ENCODE results near the gene NLRC3.
A peak's percentile ranks its signal among the peaks of the same experiment; 100 is the strongest.
"Not testable (repeated sequence)": the region's sequence is repeated elsewhere in the genome, so short reads cannot be mapped to it uniquely, and the experiment has no call there.

The NLRC3 gene, protein sequence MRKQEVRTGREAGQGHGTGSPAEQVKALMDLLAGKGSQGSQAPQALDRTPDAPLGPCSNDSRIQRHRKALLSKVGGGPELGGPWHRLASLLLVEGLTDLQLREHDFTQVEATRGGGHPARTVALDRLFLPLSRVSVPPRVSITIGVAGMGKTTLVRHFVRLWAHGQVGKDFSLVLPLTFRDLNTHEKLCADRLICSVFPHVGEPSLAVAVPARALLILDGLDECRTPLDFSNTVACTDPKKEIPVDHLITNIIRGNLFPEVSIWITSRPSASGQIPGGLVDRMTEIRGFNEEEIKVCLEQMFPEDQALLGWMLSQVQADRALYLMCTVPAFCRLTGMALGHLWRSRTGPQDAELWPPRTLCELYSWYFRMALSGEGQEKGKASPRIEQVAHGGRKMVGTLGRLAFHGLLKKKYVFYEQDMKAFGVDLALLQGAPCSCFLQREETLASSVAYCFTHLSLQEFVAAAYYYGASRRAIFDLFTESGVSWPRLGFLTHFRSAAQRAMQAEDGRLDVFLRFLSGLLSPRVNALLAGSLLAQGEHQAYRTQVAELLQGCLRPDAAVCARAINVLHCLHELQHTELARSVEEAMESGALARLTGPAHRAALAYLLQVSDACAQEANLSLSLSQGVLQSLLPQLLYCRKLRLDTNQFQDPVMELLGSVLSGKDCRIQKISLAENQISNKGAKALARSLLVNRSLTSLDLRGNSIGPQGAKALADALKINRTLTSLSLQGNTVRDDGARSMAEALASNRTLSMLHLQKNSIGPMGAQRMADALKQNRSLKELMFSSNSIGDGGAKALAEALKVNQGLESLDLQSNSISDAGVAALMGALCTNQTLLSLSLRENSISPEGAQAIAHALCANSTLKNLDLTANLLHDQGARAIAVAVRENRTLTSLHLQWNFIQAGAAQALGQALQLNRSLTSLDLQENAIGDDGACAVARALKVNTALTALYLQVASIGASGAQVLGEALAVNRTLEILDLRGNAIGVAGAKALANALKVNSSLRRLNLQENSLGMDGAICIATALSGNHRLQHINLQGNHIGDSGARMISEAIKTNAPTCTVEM

DNA sequence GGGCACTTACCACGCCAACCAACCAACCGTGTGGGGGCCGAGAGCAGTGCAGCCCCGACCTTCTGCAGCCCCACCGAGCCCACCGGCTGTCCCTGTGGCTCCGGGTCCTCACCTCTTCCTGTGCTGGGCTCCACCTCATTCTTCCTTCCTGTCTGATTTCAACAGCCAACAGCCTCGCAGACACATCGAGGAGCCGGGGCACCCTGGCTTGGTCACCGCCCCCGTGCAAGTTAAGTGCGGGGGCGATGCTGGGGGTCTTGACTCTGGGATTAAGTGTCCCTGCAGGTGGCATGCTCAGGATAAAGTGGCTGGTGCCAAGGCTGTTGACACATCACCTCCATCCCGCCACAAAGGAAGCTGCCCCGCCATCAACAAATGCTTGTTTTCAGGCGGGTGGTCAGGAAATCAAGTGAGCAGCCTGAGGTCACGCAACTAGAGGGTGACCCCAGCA is at the start of gene NLRC3:
Gene NLRC3, minus strand, starts transcription at position 102 of the 451 bp plus-strand sequence. CDS start 12,367 bp downstream, outside the sequence.
- no peak within 1 kb of the TSS for H3K4me3 ChIP-seq (ENCODE audit: low read depth, low read length)

DNA sequence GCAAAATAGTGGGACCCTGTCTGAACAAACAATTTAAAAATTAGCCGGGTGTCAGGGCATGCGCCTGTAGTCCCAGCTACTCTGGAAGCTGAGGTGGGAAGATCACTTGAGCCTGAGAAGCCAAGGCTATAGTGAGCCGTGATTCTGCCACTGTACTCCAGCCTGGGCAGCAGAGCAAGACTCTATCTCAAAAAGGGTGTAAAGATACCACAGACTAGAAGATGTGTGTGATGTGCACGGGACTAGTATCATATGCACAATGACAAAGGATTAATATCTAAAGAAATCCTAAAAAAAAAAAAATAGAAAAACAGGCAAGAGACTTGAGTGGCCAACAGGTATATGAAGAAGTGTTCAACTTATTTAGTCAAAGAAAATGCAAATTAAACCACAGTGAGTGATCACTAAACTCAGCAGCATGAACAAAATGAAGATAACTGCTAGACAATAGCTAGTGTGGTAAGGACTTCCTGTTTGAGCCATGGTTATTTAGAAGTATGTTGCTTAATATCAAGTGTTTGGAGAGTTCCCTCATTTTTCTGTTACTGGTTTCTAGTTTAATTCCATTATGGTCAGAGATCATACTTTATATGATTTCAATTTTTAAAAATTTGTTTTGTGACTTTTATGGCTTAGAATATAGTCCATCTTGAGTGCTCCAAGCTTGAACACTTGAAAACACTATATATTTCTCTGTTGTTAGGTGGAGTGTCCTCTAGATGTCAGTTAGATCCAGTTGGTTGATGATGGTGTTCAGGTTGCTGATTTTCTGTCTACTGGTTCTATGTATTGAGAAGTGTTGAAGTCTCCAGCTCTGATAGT is 48.9 kb upstream of the NLRC3 start:
- no peak overlapping the region for H3K4me3 ChIP-seq (ENCODE audit: low read depth, low read length)

DNA sequence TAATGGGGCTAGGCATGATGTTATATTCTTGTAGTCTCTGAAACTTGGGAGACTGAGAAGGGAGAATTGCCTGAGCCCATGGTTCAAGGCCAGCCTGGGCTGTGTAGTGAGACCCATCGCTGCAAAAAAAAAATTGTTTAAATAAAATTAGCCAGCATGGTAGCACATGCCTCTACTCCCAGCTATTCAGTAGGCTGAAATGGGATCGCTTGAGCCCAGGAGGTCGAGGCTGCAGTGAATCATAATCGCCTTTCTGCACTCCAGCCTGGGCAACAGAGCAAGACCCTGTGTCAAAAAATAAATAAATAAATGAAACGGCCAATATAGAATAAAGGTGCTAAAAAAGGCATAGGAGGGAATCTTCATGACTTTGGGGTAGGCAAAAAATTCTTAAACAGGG is 48.1 kb upstream of the NLRC3 start:
- no peak overlapping the region for H3K4me3 ChIP-seq (ENCODE audit: low read depth, low read length)

DNA sequence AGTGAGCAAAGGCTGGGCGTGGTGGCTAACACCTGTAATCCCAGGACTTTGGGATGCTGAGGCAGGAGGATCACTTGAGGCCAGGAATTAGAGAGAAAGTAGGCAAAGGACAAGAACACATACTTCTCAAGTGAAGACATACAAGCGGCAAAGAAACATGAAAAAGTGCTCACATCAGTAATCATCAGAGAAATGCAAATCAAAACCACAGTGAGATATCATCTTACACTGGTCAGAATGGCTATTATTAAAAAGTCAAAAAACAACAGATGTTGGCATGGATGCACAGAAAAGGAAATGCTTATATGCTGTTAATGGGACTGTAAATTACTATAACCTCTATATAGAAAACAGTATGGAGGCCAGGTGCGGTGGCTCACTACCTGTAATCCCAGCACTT is 46.4 kb upstream of the NLRC3 start:
- no peak overlapping the region for H3K4me3 ChIP-seq (ENCODE audit: low read depth, low read length)

DNA sequence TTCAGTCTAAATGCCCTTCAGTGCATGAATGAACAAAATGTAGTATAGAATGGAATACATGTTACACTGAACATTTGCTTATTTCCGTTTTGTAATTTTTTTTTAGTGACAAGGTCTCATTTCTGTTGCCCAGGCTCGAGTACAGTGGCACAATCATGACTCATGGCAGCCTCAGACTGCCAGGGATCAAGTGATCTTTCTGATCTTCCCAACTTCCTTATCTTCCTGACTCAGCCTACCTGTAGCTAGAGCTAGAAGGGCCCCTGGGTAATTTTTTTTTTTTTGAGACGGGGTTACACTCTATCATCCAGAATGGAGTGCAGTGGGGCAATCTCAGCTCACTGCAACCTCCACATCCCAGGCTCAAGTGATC is 41.6 kb upstream of the NLRC3 start:
- no peak overlapping the region for H3K4me3 ChIP-seq (ENCODE audit: low read depth, low read length)

DNA sequence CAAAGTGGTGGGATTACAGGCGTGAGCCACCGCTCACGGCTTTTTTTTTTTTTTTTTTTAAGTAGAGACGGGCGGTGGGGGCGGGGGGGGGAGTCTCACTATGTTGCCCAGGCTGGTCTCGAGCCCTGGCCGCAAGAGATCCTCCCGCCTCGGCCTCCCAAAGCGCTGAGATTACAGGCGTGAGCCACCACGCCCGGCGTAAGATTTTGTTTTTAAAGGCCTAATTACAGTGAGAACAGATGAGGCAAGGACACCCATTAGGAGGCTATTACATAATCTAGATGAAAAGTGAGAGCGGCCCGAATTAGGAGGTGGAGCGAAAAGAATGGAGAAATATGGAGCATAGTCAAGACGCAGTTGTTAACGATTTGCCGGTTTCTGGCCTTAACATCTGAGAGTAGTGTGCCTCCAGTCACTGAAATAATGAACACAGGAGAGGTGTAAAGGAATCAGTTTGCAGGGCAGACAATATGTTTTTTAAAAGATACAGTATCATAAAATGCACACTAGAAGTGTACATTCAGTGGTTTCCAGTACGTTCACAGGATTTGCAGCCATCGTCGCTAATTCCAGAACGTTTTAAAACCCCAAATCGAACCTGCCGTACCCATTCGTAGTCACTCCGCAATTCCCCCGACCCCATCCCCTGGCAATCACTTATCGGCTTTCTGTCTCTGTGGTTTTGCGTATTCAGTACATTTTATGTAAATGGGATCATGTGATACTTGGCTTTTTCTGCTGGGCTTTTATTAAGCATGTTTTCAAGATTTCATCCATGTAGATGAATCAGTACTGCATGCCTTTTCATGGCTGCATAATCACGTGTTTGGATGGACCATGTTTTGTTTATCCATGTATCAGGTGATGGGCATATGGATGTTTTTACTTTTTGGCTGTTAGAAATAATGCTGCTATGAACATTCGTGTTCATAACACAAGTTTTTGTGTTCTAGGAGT is 35.6 kb upstream of the NLRC3 start:
- H3K4me3 ChIP-seq (ENCODE audit: low read depth, low read length): peak overlapping the region; percentile 80

DNA sequence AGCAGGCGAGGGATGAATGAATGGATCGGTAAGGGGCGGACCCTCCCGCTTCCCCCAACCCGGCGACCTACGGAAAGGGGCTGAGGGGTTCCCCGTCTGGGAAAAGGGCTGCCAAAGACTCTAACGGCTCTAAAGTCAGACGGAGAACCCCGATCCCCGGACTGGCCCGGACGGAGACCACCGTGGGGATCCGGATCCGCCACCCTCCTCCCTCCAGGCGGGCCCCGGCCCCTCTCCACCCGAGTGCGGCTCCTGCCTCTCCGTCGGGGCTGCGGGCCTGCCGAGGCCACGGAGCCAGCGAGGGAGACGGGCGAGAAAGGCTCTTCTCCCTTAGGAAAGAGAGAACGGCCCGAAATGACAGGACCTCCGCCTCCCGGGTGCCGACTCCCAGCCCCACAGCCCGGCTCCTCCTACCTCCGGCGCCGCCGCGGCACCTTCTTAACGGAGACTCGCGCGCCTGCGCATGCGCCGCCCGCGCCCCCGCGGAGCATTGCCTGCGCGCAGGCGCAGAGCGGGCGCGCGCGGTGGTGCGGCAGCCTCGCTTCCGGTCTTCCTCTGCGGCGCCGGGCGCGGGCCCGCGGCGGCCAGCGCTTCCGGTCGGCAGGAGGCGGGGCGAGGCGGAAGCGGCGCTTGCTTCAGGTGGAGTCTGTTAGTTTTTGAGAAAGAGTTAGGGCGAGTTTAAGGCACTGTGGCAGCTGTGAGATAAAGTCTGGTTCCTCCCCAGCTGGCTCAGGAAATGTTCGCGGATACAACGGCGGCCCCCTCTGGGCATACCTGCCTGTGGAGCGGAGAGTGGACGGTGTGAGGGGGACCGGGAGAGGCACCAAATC is 34.2 kb upstream of the NLRC3 start, which contains the start of gene SLX4:
Gene SLX4, minus strand, starts transcription at position 461 of the 830 bp plus-strand sequence. CDS start 2,642 bp downstream, outside the sequence.
- peak within 1 kb of the TSS; percentile 80 for H3K4me3 ChIP-seq (ENCODE audit: low read depth, low read length)

DNA sequence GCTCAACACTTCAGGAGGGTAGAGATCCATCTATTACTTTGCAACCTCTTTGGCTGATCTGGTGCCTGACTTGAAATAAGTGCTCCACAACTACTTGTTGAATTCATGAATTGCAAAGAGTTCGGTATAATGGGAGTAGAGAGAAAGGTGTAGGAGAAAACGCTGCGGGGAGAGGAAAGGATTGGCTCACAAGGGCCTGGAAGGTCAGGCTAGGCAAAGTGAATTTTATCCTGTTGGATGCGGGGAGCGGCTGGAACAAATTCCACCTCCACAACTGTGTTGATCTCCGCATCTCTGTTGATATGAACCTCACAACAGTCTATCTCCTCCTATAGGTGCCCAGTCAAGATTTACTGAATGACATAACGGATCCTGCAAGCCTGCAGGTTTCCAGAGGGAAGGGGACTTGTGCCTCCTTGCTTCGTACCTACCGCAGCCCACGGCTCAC is 33.5 kb upstream of the NLRC3 start:
- H3K4me3 ChIP-seq (ENCODE audit: low read depth, low read length): peak overlapping the region; percentile 80

DNA sequence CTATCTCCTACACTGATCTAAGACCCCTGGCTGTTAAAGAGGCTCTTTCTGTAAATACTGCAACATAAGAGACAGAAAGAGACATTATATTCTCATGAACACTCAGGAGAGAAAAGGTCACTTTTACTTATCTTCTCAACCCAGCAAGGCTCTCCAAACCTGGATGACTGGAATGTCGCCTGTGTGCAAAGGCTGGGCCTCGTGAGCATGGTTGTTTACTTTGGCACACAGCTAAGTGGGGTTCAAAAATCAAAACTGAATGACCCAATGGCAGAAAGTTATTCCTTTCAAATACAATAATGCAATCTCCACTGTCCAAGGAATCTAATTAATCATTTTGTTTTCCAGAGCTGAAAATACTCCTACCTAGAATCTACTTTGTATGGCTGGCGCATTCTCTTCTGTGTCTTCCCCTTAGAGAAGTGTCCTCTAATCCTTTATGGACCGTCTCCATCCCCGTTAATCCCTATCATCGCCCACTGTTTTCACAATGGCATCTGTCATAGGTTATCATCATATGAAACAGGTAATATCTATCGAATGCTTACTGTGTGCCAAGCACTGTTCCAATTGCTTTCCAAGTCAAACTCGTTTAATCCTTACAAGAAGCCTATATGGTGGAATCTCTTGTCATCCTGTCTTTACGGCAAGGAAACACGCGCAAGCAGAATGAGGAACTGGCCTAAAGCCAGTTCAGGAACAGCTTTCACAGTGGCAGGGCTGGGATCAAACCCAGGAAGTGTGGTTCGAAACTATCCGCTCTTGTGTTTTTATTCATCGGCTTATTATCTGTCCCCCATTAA is 32.9 kb upstream of the NLRC3 start:
- H3K4me3 ChIP-seq (ENCODE audit: low read depth, low read length): peak overlapping the region; percentile 80

DNA sequence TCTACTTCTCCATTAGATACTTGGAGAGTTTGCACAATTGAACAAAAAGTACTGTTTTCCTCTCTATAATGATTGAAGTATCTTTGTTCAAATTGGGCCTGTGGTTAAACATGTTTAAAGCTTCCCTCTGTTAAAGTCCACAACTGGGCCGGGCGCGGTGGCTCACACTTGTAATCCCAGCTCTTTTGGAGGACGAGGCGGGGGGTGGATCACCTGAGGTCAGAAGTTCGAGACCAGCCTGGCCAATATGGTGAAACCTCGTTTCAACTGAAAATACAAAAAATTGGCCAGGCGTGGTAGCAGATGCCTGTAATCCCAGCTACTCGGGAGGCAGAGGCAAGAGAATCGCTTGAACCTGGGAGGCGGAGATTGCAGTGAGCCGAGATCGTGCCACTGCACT is 31.8 kb upstream of the NLRC3 start:
- H3K4me3 ChIP-seq (ENCODE audit: low read depth, low read length): not testable (repeated sequence)

DNA sequence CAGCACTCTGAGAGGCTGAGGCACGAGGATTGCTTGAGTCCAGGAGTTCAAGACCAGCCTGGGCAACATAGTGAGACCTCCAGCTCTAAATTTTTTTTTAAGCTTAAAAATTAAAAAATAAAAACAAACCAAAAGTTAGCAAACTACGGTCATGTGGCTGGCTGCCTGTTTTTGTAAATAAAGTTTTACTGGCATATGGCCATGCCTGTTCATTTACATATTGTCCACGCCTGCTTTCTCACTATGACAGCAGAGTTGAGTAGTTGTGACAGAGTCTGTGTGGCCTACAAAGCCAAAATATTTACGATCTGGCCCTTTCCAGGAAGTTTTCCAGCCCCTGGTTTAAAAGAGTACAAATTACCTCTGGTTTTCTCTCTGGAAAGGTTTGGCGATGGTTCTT is 30.9 kb upstream of the NLRC3 start:
- H3K4me3 ChIP-seq (ENCODE audit: low read depth, low read length): no peak overlapping the region

DNA sequence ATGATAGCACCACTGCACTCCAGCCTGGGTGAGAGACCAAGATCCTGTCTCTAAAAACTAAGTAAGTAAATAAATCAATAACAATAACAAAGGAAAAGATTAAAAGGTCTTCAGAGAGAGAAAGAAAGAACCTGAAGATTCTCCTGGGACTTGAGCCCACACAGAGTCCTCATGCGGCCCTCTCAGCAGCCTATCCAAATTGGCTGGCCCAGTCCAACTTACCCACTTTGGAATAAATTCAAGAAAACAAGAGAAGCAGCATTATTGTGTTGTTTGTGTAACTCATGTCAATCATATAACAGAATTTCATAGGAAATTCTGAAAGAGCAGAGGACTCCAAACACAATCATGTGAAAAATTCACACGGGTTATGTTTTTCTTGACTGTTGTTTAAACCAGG is 30.4 kb upstream of the NLRC3 start:
- H3K4me3 ChIP-seq (ENCODE audit: low read depth, low read length): no peak overlapping the region

DNA sequence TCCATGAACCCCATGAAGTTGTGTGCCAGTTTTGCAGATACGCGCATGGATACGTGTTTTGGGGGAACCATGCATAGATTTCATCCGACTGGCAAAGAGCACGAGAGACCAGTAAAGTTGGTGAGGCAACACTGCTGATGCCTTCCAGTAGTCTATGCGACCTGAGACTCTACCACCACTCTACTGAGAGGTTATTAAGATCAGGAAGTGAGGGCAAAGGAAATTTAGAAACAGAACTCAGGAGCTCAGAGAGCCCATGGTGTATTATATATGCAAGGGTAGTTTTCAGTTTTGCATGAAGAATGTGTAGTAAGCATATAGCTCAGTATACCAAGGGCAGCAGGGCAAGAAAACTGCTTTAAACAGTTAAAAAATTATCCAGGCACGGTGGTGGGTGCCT is 30.0 kb upstream of the NLRC3 start:
- H3K4me3 ChIP-seq (ENCODE audit: low read depth, low read length): no peak overlapping the region

DNA sequence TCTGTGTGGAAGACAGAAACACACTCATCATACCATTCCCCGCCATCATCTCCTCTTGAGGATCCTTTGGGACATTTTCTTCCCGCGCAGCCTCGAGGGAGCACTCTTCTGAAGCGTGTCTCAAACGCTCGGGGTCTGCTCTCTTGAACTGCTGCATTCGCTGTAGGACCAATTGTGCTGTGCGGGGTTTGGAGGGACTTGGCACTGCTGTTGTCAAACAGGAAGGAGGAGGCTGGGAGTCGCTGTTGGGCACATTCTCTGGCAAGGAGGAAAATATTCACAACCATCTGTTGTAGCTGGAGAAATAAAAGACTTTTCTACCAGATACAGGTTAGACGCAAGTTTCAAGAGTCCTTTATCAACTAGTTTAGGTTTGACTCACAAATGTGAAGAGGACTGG is 29.2 kb upstream of the NLRC3 start:
- no peak overlapping the region for H3K4me3 ChIP-seq (ENCODE audit: low read depth, low read length)

DNA sequence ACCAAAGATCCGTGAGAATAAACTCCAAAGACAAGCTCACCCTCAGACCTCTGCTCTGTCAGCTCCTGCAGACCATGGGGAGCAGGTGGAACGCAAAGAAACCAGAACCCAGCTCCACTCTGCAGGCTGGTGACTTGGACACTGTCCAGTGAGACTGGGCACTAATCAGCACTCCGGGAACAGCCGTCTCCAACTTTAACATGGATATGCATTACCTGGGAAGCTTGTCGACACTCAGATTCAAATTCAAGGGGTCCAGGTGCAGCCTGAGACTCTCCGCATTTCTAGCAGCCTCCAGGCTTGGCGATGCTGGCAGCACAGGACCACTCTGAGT is 25.1 kb upstream of the NLRC3 start:
- H3K4me3 ChIP-seq (ENCODE audit: low read depth, low read length): no peak overlapping the region

DNA sequence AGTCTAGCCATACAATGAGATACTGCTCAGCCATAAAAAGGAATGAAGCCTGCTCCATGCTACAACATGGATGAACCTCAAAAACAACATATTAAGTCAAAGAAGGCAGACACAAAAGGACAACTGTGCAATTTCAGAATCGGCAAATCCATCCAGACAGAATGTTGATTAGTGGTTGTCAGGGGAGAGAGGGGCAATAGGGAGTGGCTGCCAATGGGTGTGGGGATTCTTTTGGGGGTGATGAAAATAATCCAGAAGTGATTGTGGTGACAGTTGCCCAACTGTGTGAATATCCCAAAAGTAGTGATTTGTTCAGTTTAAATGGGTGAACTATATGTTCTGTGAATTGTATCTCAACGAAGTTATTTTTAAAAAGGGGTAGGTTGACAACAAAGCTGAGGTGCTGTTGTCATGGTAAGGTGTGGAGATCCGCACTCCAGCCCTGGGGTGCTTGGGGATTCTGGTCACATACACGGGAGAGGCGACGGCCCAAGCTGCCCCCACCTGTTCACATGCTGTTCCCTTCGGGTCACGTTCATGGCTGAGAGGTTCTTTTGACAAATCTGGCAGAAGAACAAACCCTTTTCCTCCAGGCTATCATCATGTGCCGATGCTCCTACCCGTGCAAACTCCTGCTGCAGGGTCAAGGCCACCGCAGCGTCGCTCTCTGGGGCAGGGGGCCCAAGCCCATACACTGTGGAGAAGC is 24.6 kb upstream of the NLRC3 start:
- no peak overlapping the region for H3K4me3 ChIP-seq (ENCODE audit: low read depth, low read length)

DNA sequence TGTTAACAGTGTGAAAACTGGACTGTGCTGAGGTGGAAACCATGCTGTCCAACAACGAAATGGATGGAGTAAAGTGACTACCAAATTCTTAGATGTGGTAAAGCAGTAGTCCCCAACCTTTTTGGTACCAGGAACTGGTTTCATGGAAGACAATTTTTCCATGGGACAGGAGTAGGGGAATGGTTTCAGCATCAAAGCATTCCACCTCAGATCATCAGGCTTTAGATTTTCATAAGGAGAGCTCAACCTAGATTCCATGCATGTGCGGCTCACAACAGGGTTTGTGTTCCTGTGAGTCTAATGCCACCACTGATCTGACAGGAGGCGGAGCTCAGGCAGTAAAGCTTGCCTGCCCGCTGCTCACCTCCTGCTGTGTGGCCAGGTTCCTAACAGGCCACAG is 22.7 kb upstream of the NLRC3 start:
- H3K4me3 ChIP-seq (ENCODE audit: low read depth, low read length): no peak overlapping the region

Data from iPS-11a (cell line).